WTC11 (cell line): ENCODE results near the gene TOR3A. TPM values are rescaled to one million over a fixed set of nuclear protein-coding genes. Genes with fewer than 3 reads are reported as not detected.

ENCODE experiments used
- ATAC-seq: fragments of 200-7000 bp; cut with Tn5 transposase; 2 replicates; pipeline ENCODE4 v1.10.0; 2021; ENCODE audit warnings: mild to moderate bottlenecking, moderate library complexity
- CTCF ChIA-PET: fragments of 300-600 bp; sonication (Branson Sonifier 250); formaldehyde crosslinking; loops from one replicate; lab custom pipeline; 2021; ENCODE audit warnings: antibody characterized with exemption; lab: Charles Lee
- POLR2A ChIA-PET: fragments of 350-600 bp; sonication (Branson Sonifier 250); formaldehyde crosslinking; loops from one replicate; lab custom pipeline; 2021; ENCODE audit warnings: antibody characterized with exemption; lab: Charles Lee
- DNase-seq: peaks from one replicate; pipeline ENCODE4 v3.0.0; 2021; ENCODE audit warnings: low spot score
- H3K27ac Mint-ChIP-seq: 2 replicates; pipeline ENCODE4 v1.8.0; 2021; ENCODE audit warnings: mixed read lengths
- H3K27me3 Mint-ChIP-seq: 2 replicates; pipeline ENCODE4 v1.8.0; 2021; ENCODE audit warnings: low read depth, mild to moderate bottlenecking, moderate library complexity, mixed read lengths
- H3K36me3 Mint-ChIP-seq: 2 replicates; pipeline ENCODE4 v1.8.0; 2021; ENCODE audit warnings: mixed read lengths
- H3K4me1 Mint-ChIP-seq: 2 replicates; pipeline ENCODE4 v1.8.0; 2022; ENCODE audit warnings: mixed read lengths
- H3K4me3 Mint-ChIP-seq: 2 replicates; pipeline ENCODE4 v1.8.0; 2021; ENCODE audit warnings: mild to moderate bottlenecking, moderate library complexity, mixed read lengths
- H3K9me3 Mint-ChIP-seq: 2 replicates; pipeline ENCODE4 v1.8.0; 2021; ENCODE audit warnings: mixed read lengths
- CTCF ChIP-seq: fragments of 200-600 bp; IDR thresholded peaks from 2 replicates; pipeline ENCODE4 v1.8.0; 2022; ENCODE audit warnings: antibody characterized with exemption
- E2F5 ChIP-seq: sonication (generic); formaldehyde crosslinking; IDR thresholded peaks from 2 replicates; pipeline ENCODE4 v1.8.1; 2022; ENCODE audit warnings: mild to moderate bottlenecking, moderate library complexity, missing genetic modification reagents
- ERG ChIP-seq: fragments of 250-450 bp; sonication (Bioruptor Pico); IDR thresholded peaks from 2 replicates; pipeline ENCODE4 v1.8.0; 2021; ENCODE audit warnings: mild to moderate bottlenecking
- GABPB1 ChIP-seq: sonication (generic); formaldehyde crosslinking; IDR thresholded peaks from 2 replicates; pipeline ENCODE4 v1.8.1; 2023; ENCODE audit warnings: mild to moderate bottlenecking, missing genetic modification reagents
- GTF2I ChIP-seq: fragments of 250-450 bp; sonication (Bioruptor Pico); conservative IDR thresholded peaks from 2 replicates; pipeline ENCODE4 v1.4.0; 2021; ENCODE audit warnings: mild to moderate bottlenecking
- IRF2 ChIP-seq: sonication (generic); formaldehyde crosslinking; IDR thresholded peaks from 2 replicates; pipeline ENCODE4 v1.8.0; 2022; ENCODE audit warnings: low read depth, missing genetic modification reagents, borderline replicate concordance
- JAZF1 ChIP-seq: fragments of 250-450 bp; sonication (Bioruptor Pico); IDR thresholded peaks from 2 replicates; pipeline ENCODE4 v1.9.0; 2021; ENCODE audit warnings: moderate library complexity, mild to moderate bottlenecking, inconsistent platforms
- MYBL2 ChIP-seq: sonication (generic); formaldehyde crosslinking; IDR thresholded peaks from 2 replicates; pipeline ENCODE4 v1.8.1; 2023; ENCODE audit warnings: mild to moderate bottlenecking, moderate library complexity, missing genetic modification reagents
- NR2C2 ChIP-seq: sonication (generic); formaldehyde crosslinking; IDR thresholded peaks from 2 replicates; pipeline ENCODE4 v1.8.0; 2022; ENCODE audit warnings: mild to moderate bottlenecking, missing genetic modification reagents
- PREB ChIP-seq: sonication (generic); formaldehyde crosslinking; IDR thresholded peaks from 2 replicates; pipeline ENCODE4 v1.8.1; 2022; ENCODE audit warnings: mild to moderate bottlenecking, missing genetic modification reagents, moderate library complexity, borderline replicate concordance
- RORB ChIP-seq: fragments of 250-450 bp; sonication (Bioruptor Pico); IDR thresholded peaks from 2 replicates; pipeline ENCODE4 v1.9.0; 2021; ENCODE audit warnings: mild to moderate bottlenecking
- SOX15 ChIP-seq: fragments of 250-450 bp; sonication (Bioruptor Pico); IDR thresholded peaks from 2 replicates; pipeline ENCODE4 v1.9.0; 2021; ENCODE audit warnings: mild to moderate bottlenecking
- TEAD4 ChIP-seq: sonication (generic); formaldehyde crosslinking; IDR thresholded peaks from 2 replicates; pipeline ENCODE4 v1.8.0; 2022; ENCODE audit warnings: mild to moderate bottlenecking, missing genetic modification reagents
- TP53 ChIP-seq: sonication (generic); formaldehyde crosslinking; IDR thresholded peaks from 2 replicates; pipeline ENCODE4 v1.8.1; 2023; ENCODE audit warnings: mild to moderate bottlenecking, missing genetic modification reagents
- USF2 ChIP-seq: sonication (generic); formaldehyde crosslinking; IDR thresholded peaks from 2 replicates; pipeline ENCODE4 v1.8.1; 2023; ENCODE audit warnings: mild to moderate bottlenecking, missing genetic modification reagents, moderate library complexity
- ZNF396 ChIP-seq: fragments of 250-450 bp; sonication (Bioruptor Pico); IDR thresholded peaks from 2 replicates; pipeline ENCODE4 v1.8.0; 2021; ENCODE audit warnings: mild to moderate bottlenecking, moderate library complexity, borderline replicate concordance
- ZSCAN18 ChIP-seq: fragments of 250-450 bp; sonication (Bioruptor Pico); IDR thresholded peaks from 2 replicates; pipeline ENCODE4 v2.1.2; 2022; ENCODE audit warnings: mild to moderate bottlenecking, moderate library complexity
- total RNA-seq: library from RNA; stranded (reverse); gene quantifications from 3 replicates; pipeline ENCODE4 v1.2.3, GENCODE V29; 2021

TOR3A gene
- total RNA-seq, 1 experiment from 2014 or later, result 20.5 TPM

- no peaks in the 10 kb centered on the region for H3K27me3 Mint-ChIP-seq
- peaks cover 15% of the 10 kb centered on the region for H3K4me1 Mint-ChIP-seq
- H3K27ac Mint-ChIP-seq, result no peak overlapping the region
- ChIA-PET POLR2A (no interaction called here), CTCF (interaction anchor here (0.7 kb wide), 1 partner anchor 11 kb away, joined by 3 read pairs; no protein-coding TSS in a partner anchor)
- H3K4me3 Mint-ChIP-seq, result no peak overlapping the region
- ATAC-seq (no peak), DNase-seq (no peak)
- TF ChIP-seq PREB (CRISPR knock-in tag) (no peak), CTCF (no peak), IRF2 (CRISPR knock-in tag) (no peak), ZNF396 (CRISPR knock-in tag) (no peak)
- H3K36me3 Mint-ChIP-seq, result peaks cover 23% of the 10 kb centered on the region
- no peaks in the 10 kb centered on the region for H3K9me3 Mint-ChIP-seq
Observed at GRCh38 chr1:179103999-179104398, 22.1 kb downstream of the TOR3A start.

- ChIA-PET CTCF (interaction anchor here (0.7 to 2.1 kb wide), 15 partner anchors 12 to 471 kb away, joined by 3 to 14 read pairs (median 4); partner anchors contain the start of gene NPHS2), POLR2A (no interaction called here)
- no peak for TF ChIP-seq MYBL2 (CRISPR knock-in tag)
- TF ChIP-seq ZSCAN18 (CRISPR knock-in tag), result no peak
- TF ChIP-seq USF2, result no peak
- no peak for TF ChIP-seq GTF2I (CRISPR knock-in tag)
- no peak for TF ChIP-seq SOX15
- no peak for TF ChIP-seq RORB (CRISPR knock-in tag)
- TF ChIP-seq JAZF1 (CRISPR knock-in tag), result no peak
- no peak for TF ChIP-seq GABPB1 (CRISPR knock-in tag)
- TF ChIP-seq NR2C2 (CRISPR knock-in tag), result no peak
- TF ChIP-seq E2F5 (CRISPR knock-in tag), result no peak
- TF ChIP-seq ERG, result no peak
- TF ChIP-seq TP53 (CRISPR knock-in tag), result no peak
- no peak for TF ChIP-seq TEAD4 (CRISPR knock-in tag)
- no peaks in the 10 kb centered on the region for H3K27me3 Mint-ChIP-seq
- no peak overlapping the region for H3K27ac Mint-ChIP-seq
- peaks cover 24% of the 10 kb centered on the region for H3K36me3 Mint-ChIP-seq
- ATAC-seq (no peak), DNase-seq (no peak)
- H3K4me1 Mint-ChIP-seq, result peaks cover 8% of the 10 kb centered on the region
- H3K9me3 Mint-ChIP-seq, result no peaks in the 10 kb centered on the region
- H3K4me3 Mint-ChIP-seq, result no peak overlapping the region
Observed at GRCh38 chr1:179104611-179105250, 22.9 kb downstream of the TOR3A start.
